Karpas-422 (cell line): ENCODE measurements around the gene ITIH1. TPM values are rescaled to one million over a fixed set of nuclear protein-coding genes. Genes with fewer than 3 reads are reported as not detected.

Experiments used
- DNase-seq: peaks from one replicate; pipeline ENCODE4 v3.0.0-alpha.2; 2015
- H2AFZ ChIP-seq: fragments of 200-600 bp; sonication (generic); 2 replicates; pipeline ENCODE4 v1.6.1; 2014; ENCODE audit warnings: antibody characterized with exemption, low read length, mixed read lengths
- H3K27ac ChIP-seq: fragments of 200-600 bp; sonication (generic); 2 replicates; pipeline ENCODE4 v1.5.1; 2014; ENCODE audit warnings: mild to moderate bottlenecking, low read length, moderate library complexity
- H3K27me3 ChIP-seq: fragments of 200-600 bp; sonication (generic); 2 replicates; pipeline ENCODE4 v1.6.1; 2014; ENCODE audit warnings: low read length, mixed read lengths
- H3K36me3 ChIP-seq: fragments of 200-600 bp; sonication (generic); 2 replicates; pipeline ENCODE4 v1.6.1; 2014; ENCODE audit warnings: low read length, mixed read lengths; ENCODE audit not compliant: insufficient read depth
- H3K4me1 ChIP-seq: fragments of 200-600 bp; sonication (generic); 2 replicates; pipeline ENCODE4 v1.6.1; 2014; ENCODE audit warnings: mild to moderate bottlenecking, low read length, mixed read lengths
- H3K4me2 ChIP-seq: fragments of 200-600 bp; sonication (generic); 2 replicates; pipeline ENCODE4 v1.6.1; 2014; ENCODE audit warnings: low read length, low read depth, mild to moderate bottlenecking; ENCODE audit not compliant: poor library complexity, severe bottlenecking
- H3K4me3 ChIP-seq: fragments of 200-600 bp; sonication (generic); 2 replicates; pipeline ENCODE4 v1.5.1; 2014; ENCODE audit warnings: mild to moderate bottlenecking, antibody characterized with exemption, low read length, mixed read lengths
- H3K79me2 ChIP-seq: fragments of 200-600 bp; sonication (generic); 2 replicates; pipeline ENCODE4 v1.6.1; 2014; ENCODE audit warnings: mild to moderate bottlenecking, low read length, mixed read lengths
- H3K9ac ChIP-seq: fragments of 200-600 bp; sonication (generic); 2 replicates; pipeline ENCODE4 v1.6.0; 2014; ENCODE audit warnings: low read length
- H3K9me2 ChIP-seq: fragments of 200-600 bp; sonication (generic), shearing (Covaris generic); replicated peaks from 2 replicates; pipeline ENCODE4 v1.6.0; 2014; ENCODE audit warnings: mild to moderate bottlenecking, low read length, moderate library complexity; ENCODE audit not compliant: insufficient read depth
- H3K9me3 ChIP-seq: fragments of 300-700, 200-600 bp; sonication (generic); 2 replicates; pipeline ENCODE4 v1.6.1; 2014; ENCODE audit warnings: low read length, mixed read lengths
- H4K20me1 ChIP-seq: fragments of 200-600 bp; sonication (generic); 2 replicates; pipeline ENCODE4 v1.6.1; 2014; ENCODE audit warnings: mild to moderate bottlenecking, antibody characterized with exemption, low read length, low read depth; ENCODE audit not compliant: insufficient read depth
- total RNA-seq: library from RNA; depleted of rRNA; stranded (reverse); fragments of >200 nt; shearing (Covaris generic); gene quantifications from 2 replicates; pipeline ENCODE4 v1.2.3, GENCODE V29; 2014; ENCODE audit warnings: low replicate concordance

ITIH1 gene
- total RNA-seq, 1 experiment from 2014 or later, result not detected

- no peaks in the 10 kb centered on the region for H4K20me1 ChIP-seq
- no peak overlapping the region for H2AFZ ChIP-seq
- H3K36me3 ChIP-seq, result no peaks in the 10 kb centered on the region
Measured at GRCh38 chr3:52796411-52796810, 19.0 kb downstream of the ITIH1 start.

GRCh38 chr3:52798376-52798977, 21.1 kb downstream of the ITIH1 start:
- Histone ChIP-seq H4K20me1 (no peaks in the 10 kb centered on the region), H2AFZ (no peak overlapping the region)

More at GRCh38 chr3:52796411-52796810, 19.0 kb downstream of the ITIH1 start:
- no peaks in the 10 kb centered on the region for H3K79me2 ChIP-seq
- no peaks in the 10 kb centered on the region for H3K27me3 ChIP-seq
- H3K27ac ChIP-seq, result no peak overlapping the region
- no peaks in the 10 kb centered on the region for H3K9me2 ChIP-seq
- H3K9me3 ChIP-seq, result no peaks in the 10 kb centered on the region
- H3K4me3 ChIP-seq, result no peak overlapping the region
- H3K4me1 ChIP-seq, result no peaks in the 10 kb centered on the region
- DNase-seq, result no peak
- H3K9ac ChIP-seq, result no peak overlapping the region
- H3K4me2 ChIP-seq, result no peak overlapping the region

GRCh38 chr3:52798978-52799476, 21.6 kb downstream of the ITIH1 start:
- Histone ChIP-seq H3K27me3 (no peaks in the 10 kb centered on the region), H2AFZ (no peak overlapping the region)
- peak; percentile 66 for DNase-seq

More at GRCh38 chr3:52798376-52798977, 21.1 kb downstream of the ITIH1 start:
- Histone ChIP-seq H3K4me2 (no peak overlapping the region), H3K4me3 (no peak overlapping the region), H3K79me2 (no peaks in the 10 kb centered on the region), H3K9me2 (no peaks in the 10 kb centered on the region), H3K9ac (no peak overlapping the region), H3K9me3 (no peaks in the 10 kb centered on the region), H3K27ac (no peak overlapping the region), H3K27me3 (no peaks in the 10 kb centered on the region), H3K4me1 (no peaks in the 10 kb centered on the region), H3K36me3 (no peaks in the 10 kb centered on the region)
- no peak for DNase-seq

GRCh38 chr3:52800079-52800478, 22.7 kb downstream of the ITIH1 start:
- Histone ChIP-seq H3K9me2 (no peaks in the 10 kb centered on the region), H3K27me3 (no peaks in the 10 kb centered on the region), H3K4me2 (no peak overlapping the region), H3K36me3 (no peaks in the 10 kb centered on the region), H3K27ac (no peak overlapping the region), H3K79me2 (no peaks in the 10 kb centered on the region), H2AFZ (no peak overlapping the region), H4K20me1 (no peaks in the 10 kb centered on the region), H3K4me3 (no peak overlapping the region), H3K9ac (no peak overlapping the region), H3K4me1 (no peaks in the 10 kb centered on the region), H3K9me3 (no peaks in the 10 kb centered on the region)
- DNase-seq, result no peak

More at GRCh38 chr3:52798978-52799476, 21.6 kb downstream of the ITIH1 start:
- no peaks in the 10 kb centered on the region for H3K79me2 ChIP-seq
- H3K4me1 ChIP-seq, result no peaks in the 10 kb centered on the region
- H3K9me3 ChIP-seq, result no peaks in the 10 kb centered on the region
- no peaks in the 10 kb centered on the region for H4K20me1 ChIP-seq
- no peak overlapping the region for H3K4me3 ChIP-seq
- no peaks in the 10 kb centered on the region for H3K36me3 ChIP-seq
- H3K9me2 ChIP-seq, result no peaks in the 10 kb centered on the region
- H3K9ac ChIP-seq, result no peak overlapping the region
- H3K4me2 ChIP-seq, result no peak overlapping the region
- no peak overlapping the region for H3K27ac ChIP-seq

- Histone ChIP-seq H2AFZ (no peak overlapping the region), H4K20me1 (no peaks in the 10 kb centered on the region), H3K9me2 (no peaks in the 10 kb centered on the region), H3K4me1 (no peaks in the 10 kb centered on the region), H3K79me2 (no peaks in the 10 kb centered on the region), H3K36me3 (no peaks in the 10 kb centered on the region), H3K4me2 (no peak overlapping the region), H3K9me3 (no peaks in the 10 kb centered on the region), H3K4me3 (no peak overlapping the region), H3K27ac (no peak overlapping the region), H3K27me3 (no peaks in the 10 kb centered on the region), H3K9ac (no peak overlapping the region)
- no peak for DNase-seq
Measured at GRCh38 chr3:52801839-52802238, 24.4 kb downstream of the ITIH1 start.

GRCh38 chr3:52805270-52806039, 28.1 kb downstream of the ITIH1 start:
- Histone ChIP-seq H3K4me3 (no peak overlapping the region), H4K20me1 (no peaks in the 10 kb centered on the region), H3K9ac (no peak overlapping the region), H3K9me2 (no peaks in the 10 kb centered on the region), H2AFZ (no peak overlapping the region), H3K36me3 (no peaks in the 10 kb centered on the region), H3K79me2 (no peaks in the 10 kb centered on the region), H3K4me1 (no peaks in the 10 kb centered on the region), H3K27ac (no peak overlapping the region), H3K4me2 (no peak overlapping the region), H3K27me3 (no peaks in the 10 kb centered on the region), H3K9me3 (no peaks in the 10 kb centered on the region)
- DNase-seq, result no peak

GRCh38 chr3:52809149-52809548, 31.8 kb downstream of the ITIH1 start:
- H3K9me3 ChIP-seq, result no peaks in the 10 kb centered on the region
- no peaks in the 10 kb centered on the region for H3K9me2 ChIP-seq
- H4K20me1 ChIP-seq, result no peaks in the 10 kb centered on the region
- H3K79me2 ChIP-seq, result no peaks in the 10 kb centered on the region
- no peaks in the 10 kb centered on the region for H3K4me1 ChIP-seq
- H3K4me3 ChIP-seq, result no peak overlapping the region
- H3K27ac ChIP-seq, result no peak overlapping the region
- H3K36me3 ChIP-seq, result no peaks in the 10 kb centered on the region
- no peak overlapping the region for H2AFZ ChIP-seq
- no peak overlapping the region for H3K9ac ChIP-seq
- DNase-seq, result no peak
- H3K27me3 ChIP-seq, result no peaks in the 10 kb centered on the region
- no peak overlapping the region for H3K4me2 ChIP-seq

GRCh38 chr3:52809662-52810377, 32.4 kb downstream of the ITIH1 start:
- Histone ChIP-seq H3K9me3 (no peaks in the 10 kb centered on the region), H2AFZ (no peak overlapping the region), H3K4me3 (no peak overlapping the region), H3K79me2 (no peaks in the 10 kb centered on the region), H4K20me1 (no peaks in the 10 kb centered on the region), H3K4me2 (no peak overlapping the region), H3K27ac (no peak overlapping the region), H3K9me2 (no peaks in the 10 kb centered on the region), H3K27me3 (no peaks in the 10 kb centered on the region), H3K9ac (no peak overlapping the region), H3K4me1 (no peaks in the 10 kb centered on the region), H3K36me3 (no peaks in the 10 kb centered on the region)
- DNase-seq, result no peak
